ELF-1 (cell line): ENCODE data around the gene SEC16A.

Experiments
- DNase-seq: peaks from one replicate; pipeline ENCODE4 v3.0.0-alpha.2; 2016; ENCODE audit warnings: low read depth, low spot score

The SEC16A gene

DNA sequence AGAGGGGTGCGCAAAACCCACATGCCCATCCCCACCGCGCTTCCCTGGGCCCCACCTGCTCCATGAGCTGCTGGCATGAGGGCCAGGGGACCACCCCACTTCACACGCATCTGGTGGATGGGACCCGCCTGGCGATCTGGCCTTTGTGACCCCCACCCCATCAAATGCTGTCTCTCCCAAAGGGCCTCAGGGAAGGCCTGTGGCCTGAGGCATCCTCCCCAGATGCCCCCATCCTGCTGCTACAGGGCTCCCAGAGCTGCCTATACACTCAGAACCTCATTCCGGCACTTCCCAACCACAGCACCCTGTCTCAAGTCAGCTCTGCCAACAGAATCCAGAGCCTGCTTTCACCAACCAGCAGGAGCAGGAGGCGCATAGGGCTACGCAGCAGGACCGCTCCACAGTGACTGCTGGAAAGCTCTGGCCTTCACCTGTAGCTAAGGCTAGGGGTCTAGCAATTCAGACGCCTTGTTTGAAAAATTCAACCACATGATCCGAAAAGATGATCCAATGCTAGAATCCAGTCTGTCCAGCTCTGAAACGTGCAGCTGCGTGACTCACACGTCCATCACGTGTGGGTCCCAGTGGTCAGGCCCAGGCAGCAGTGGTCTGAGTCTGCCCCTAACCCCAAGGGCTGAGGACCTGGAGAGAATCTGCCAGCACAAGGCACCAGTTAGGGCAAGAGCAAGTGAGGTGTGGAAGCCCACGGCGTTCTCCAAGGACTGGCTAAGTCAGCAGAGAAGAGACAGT, 81.5 kb downstream of the SEC16A start:
- DNase-seq: no peak

DNA sequence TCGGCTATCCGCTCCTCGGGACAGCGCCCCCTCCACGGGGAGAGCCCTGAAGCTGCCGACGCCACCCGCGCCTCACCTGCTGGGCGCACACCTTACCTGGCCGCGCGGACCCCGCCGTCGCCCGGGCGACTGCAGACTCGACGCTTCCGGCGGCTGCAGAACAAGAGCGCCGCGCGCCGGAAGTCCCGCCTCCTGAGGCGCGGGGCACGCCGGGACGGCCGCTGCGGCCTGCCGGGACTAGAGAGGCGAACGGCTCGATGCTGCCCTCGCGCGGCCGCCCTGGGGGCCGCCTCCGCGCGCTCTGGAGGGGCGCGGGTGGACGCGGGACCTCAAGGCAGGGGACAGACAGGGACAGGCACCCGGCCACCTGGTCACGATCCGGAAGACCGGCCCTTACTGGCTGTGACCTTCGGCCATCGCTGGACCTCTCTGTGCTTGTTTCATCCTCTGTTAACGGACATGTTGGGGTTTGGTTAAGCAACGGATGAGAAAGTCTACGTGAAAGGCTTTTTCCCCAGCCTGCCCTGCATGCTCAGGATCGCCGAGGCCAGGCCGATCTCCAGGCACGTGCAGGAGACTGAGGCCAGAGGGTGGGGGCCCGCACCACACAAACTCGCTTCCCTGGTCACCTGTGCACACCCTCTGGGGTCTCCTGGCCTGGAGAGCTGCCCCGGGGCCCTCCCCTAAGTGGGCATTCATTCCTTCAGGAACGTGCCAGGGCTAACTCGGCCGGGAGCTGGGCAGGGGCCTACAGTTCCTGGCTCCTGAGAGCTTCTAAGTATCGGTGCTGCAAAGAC, 82.6 kb downstream of the SEC16A start, which contains the start of gene SNAPC4:
Gene SNAPC4 (minus strand): TSS at position 133 of the 797 bp plus-strand sequence. CDS start 1,742 bp downstream, outside the sequence.
- peak; percentile 94 for DNase-seq

DNA sequence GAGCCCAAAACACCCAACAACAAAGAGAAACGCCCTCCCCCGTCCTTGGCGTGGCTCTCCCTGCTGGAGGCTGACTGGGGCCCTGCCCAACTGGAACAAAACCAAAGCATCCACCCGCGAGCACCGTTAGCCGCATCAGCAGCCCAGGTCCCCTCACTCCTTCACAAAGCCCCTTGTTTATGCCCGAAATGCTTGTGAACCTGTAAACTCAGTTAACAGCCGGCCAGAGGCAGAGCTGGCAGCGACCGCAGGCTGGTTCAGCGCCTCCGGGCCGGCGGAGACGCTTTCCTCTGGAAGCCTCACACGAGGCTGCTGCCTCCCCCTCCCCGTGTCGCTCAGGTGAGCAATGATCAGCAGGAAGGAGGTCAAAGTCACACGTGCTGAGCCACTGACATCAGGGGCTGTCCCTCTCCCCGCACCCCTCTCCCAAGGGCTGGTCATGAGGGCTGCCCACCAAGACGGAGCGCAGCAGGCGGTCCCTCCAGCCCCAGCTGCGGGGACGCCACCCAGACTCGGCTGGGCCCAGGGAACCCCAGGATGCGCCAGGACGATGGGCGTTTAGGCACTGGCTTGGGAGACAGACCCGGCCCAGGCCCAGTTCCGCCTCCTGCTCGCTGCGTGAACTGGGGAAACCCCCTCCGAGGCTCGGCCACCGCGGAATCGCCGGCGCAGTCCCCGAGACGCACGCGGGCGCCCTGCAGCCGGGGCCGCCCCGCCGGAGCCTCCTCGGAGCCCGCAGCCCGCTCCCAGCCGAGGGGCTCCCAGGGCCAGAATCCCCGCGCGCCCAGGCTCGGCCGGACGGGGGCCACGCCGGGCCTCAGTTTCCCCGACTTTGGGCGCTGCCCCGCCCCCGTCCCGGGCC, 83.4 kb downstream of the SEC16A start:
- peak; percentile 31 for DNase-seq

DNA sequence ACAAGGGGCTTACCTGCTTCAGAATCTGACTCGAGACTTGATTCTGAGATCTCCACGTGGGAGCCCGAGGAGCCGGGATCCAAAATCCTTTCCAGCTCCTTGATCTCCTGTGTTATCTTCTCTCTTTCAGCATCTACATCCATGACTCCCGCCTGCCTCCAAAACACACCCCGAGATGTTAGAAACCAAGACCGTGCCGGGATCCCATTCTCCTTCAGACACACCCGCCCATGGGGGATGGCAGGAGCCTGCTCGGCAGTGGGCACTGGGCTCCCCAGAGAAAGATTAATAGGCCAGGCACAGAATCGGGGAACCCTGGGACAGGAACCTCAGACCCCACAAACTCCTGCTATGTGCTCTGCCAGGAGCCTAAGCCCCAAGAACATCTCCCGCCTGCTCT, 84.6 kb downstream of the SEC16A start:
- no peak for DNase-seq

DNA sequence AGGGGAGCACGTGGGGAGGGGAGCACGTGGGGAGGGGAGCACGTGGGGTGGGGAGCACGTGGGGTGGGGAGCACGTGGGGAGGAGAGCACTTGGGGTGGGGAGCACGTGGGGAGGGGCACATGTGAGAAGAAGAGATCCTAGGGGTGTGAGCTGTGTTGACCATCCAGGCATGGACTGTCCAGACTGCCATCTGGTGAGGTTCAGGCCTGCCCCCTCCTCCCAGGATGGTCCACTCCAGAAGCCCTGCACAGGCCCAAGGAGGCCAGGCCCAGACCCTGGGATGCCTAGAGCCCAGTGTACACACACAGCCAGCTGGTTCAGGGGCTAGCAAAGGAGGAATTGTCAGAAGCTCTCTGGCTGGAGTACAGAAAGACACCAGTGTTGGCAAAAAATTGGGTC, 85.2 kb downstream of the SEC16A start:
- no peak for DNase-seq

DNA sequence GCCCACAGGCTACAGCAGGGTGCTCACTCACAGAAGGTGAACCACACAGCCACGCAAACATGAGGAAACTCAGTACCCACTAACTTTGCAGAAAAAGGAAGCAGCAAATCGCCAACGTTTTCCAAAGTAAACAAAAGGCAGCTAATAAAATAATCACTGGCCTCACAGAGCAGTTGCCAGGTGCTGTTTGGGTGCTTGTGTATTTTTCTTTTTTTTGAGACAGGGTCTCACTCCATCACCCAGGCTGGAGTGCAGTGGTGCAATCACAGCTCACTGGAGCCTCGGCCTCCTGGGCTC, 86.7 kb downstream of the SEC16A start:
- no peak for DNase-seq

DNA sequence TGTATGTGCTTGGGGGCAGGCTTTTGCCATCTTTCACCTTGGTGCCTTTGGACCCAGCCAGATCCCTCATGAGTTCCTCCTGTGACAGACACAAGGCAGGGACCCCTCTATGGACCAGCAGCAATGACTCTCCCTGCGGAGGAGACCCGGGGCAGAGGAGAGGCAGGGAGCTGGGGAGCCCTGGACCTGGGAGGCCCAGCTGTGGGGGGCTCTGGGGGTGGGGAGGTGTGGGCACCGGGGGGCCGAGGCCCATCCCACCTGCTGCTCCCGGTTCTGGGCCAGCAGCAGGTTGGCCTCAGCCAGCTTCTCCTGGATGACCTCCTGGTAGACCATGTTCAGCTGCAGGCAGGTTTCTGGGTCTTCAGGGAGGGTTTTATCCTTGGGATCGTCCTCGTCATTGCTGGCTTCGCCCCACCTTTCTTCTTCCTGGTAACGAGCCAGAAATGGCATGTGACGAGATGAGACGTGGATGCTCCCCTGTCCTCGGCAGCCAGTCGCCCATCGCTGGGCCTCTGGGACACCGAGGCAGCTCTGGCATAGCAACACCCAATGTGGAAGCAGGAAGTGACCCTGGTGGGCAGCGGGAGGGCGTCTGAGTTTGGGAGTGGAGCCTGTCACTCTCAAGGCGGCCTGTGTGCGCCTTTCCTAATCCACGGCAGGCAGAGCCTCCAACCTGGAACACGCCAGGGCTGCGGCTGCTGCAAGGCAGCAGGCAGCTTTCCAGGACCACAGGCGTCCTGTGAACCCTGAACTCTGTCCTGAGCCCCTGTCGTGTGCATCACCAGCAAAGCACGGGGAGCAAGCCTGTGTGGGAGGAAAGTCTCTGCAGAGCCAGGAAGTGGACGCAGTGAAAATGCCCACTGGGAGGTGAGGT, 87.3 kb downstream of the SEC16A start:
- no peak for DNase-seq

DNA sequence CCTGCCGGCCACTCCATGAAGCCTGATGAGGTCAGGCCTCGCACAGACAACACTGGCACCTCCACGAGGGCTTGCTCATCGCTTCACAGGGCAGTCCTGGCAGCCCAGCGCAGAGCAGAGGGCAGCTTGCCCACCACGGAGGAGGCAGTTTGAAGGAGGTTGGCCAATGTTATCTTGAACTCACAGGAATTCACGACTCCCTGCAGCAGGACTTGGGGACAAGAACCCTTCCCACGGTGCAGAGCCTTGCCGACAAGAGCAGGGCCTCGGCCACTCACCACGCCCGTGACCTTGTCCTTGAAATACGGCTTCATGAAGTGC, 87.9 kb downstream of the SEC16A start:
- no peak for DNase-seq

DNA sequence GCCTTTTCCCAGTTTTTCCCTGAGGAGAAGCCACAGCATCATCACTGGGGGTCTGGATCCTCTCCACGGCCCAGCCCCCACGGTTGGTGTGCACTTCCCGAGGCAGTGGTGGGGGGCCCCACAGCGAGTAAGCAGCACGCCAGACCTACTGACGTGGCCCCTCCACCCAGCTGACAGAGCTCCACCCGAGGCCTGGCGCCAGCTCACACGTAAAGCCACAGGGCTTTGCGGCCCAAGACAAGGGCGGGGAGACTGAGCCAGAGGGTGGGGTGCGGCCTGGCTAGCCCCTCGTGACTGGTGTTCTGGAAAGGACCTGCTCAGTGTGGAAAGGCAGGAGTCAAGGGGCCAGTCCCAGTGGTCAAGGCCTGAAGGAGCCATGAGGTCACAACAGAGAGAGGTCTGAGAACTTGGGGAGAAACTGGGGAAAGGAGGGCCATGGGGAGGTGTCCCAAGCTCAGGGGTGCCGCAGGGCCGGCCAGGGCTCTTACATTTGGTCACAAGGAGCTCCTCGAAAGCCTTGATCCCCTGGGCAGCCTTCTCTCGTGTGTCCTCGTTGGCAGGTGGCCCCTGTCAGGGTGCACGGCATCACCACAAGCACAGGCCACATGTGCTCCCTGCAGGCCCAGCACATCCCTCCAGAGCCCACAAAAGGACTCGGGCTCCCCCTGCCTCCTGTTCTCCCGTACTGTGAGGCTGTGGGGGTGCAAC, 88.4 kb downstream of the SEC16A start:
- DNase-seq: no peak

DNA sequence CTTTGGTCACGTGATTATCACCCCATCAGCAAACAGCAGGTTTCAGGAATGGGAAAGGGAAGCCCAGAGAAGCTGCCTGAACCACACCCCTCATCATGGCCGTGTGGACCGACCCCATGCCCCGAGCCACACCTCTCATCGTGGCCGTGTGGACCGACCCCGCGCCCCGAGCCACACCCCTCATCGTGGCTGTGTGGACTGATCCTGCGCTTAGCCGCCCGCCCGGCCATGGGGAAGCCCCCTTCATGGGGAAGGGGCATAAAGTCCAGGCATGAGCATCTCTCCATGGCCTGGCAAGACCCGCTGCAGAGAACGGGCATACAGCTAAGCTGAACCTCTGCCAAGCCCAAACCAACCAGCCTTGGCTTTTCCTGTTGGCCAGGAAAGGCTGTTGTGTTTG, 89.3 kb downstream of the SEC16A start:
- no peak for DNase-seq

DNA sequence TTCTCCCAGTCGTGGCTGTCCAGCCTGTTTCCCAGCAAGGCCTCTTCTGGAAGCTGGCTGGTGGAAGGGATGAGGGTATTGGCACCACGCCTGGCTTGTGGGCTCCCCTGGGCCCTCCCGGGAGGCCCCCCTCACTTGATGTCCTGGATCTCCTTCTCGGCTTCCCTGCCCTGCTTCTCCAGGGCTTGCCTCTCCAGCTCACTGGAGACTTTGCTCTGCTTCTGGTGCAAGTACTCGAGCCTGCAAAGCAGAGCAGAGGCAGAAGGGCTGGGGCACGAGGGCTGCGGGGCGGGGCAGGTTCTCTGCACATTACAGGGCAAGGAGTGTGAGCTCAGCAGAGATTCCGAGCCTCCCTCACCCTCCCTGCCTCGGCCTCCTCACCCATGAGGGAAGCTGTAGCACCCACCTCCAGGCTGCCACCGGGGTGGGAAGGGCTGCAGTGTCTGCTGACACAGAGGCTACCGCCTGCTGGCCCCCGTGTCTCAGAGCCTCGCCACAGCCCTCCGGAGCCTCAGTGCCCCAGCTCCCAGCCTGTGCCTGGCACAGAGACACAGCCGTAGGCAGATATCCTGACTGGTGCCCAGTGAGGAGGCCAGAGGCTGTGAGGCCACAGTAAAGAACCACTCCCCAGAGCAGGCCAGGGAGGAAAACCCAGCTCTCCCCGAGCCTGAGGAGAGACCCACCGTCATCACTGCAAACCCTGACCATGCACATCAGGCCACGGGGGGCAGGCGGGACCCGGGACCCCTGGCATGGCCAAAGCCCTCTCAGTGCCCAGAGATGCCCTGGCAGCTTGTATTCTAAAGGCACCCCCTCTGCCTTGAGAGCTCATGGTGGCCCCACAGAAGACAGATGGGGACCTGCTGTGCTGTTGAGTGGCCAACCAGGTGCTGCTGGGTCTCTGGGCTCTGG, 90.0 kb downstream of the SEC16A start:
- no peak for DNase-seq

DNA sequence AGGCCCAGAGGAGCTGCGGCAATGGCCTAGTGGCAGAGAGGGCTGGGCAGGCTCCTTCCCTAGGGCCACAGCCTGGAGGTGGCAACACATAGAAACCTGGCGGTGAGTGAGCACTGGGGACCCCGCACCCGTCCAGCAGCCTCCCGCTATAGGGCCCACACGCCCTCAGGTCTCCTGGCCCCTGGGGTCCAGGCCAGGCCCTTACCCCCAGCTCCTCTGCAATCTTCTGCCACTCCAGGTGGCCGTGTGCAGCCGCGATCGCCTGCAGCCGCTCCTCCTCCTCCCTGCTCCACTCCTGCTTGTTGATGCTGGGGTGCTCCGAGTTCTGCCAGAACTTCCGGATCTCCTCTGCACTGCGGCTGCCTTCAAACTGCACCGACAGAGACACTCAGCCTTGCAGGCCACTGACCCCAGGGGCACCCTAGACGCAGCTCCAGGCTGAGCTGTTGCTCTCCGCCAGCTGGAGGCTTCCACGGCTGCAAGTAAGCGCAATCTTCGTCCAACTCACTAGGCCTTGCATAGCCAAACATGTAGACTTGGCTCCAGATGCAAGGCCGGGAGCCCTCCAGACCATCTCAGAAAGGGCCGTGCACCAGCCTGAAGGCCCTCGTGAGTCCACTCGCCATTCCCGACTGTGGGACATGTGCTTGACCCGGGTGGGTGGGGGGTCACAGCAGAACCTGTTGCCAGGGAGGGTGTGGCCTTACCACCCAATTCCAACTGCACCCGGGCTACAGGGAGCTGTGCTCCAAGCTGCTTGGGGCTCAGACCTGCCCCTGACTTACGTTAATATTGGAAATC, 90.9 kb downstream of the SEC16A start:
- no peak for DNase-seq
